Ishikawa (cell line): ENCODE data around the gene CDC42BPA.

Experiments
- CEBPB ChIP-seq: IDR thresholded peaks from 2 replicates; pipeline ENCODE4 v1.6.1; 2012
- CREB1 ChIP-seq: IDR thresholded peaks from 2 replicates; pipeline ENCODE4 v1.6.1; 2012; ENCODE audit warnings: low read depth
- EGR1 ChIP-seq: IDR thresholded peaks from 2 replicates; pipeline ENCODE4 v1.6.1; 2012
- EP300 ChIP-seq: IDR thresholded peaks from 2 replicates; pipeline ENCODE4 v1.6.1; 2012; ENCODE audit warnings: borderline replicate concordance
- FOXM1 ChIP-seq: IDR thresholded peaks from 2 replicates; pipeline ENCODE4 v1.6.1; 2012; ENCODE audit warnings: low read depth, borderline replicate concordance
- MAX ChIP-seq: IDR thresholded peaks from 2 replicates; pipeline ENCODE4 v1.6.1; 2012
- NFIC ChIP-seq: IDR thresholded peaks from 2 replicates; pipeline ENCODE4 v1.6.1; 2012
- RAD21 ChIP-seq: IDR thresholded peaks from 2 replicates; pipeline ENCODE4 v1.6.1; 2012; ENCODE audit warnings: low read depth
- REST ChIP-seq: IDR thresholded peaks from 2 replicates; pipeline ENCODE4 v1.6.1; 2012; ENCODE audit warnings: low read depth, mild to moderate bottlenecking
- TAF1 ChIP-seq: IDR thresholded peaks from 2 replicates; pipeline ENCODE4 v1.6.1; 2012; ENCODE audit warnings: low read depth, mild to moderate bottlenecking
- TCF12 ChIP-seq: IDR thresholded peaks from 2 replicates; pipeline ENCODE4 v1.6.1; 2012; ENCODE audit warnings: low read depth
- TEAD4 ChIP-seq: IDR thresholded peaks from 2 replicates; pipeline ENCODE4 v1.6.1; 2012
- USF1 ChIP-seq: IDR thresholded peaks from 2 replicates; pipeline ENCODE4 v1.6.1; 2012
- YY1 ChIP-seq: IDR thresholded peaks from 2 replicates; pipeline ENCODE4 v1.6.1; 2012; ENCODE audit warnings: low read depth
- ZBTB7A ChIP-seq: IDR thresholded peaks from 2 replicates; pipeline ENCODE4 v1.6.1; 2012; ENCODE audit warnings: low read depth

CDC42BPA gene

GRCh38 chr1:227073786-227074185 lies 244.5 kb downstream of the CDC42BPA start:
- TF ChIP-seq CREB1 (no peak), YY1 (no peak), TCF12 (no peak)

GRCh38 chr1:227072991-227073390 lies 245.3 kb downstream of the CDC42BPA start:
- no peak for TF ChIP-seq CEBPB
- TF ChIP-seq CREB1, result no peak
- no peak for TF ChIP-seq RAD21
- TF ChIP-seq TEAD4, result no peak
- no peak for TF ChIP-seq NFIC

- no peak for TF ChIP-seq REST
- TF ChIP-seq USF1, result no peak
- no peak for TF ChIP-seq EGR1
- no peak for TF ChIP-seq EP300
- TF ChIP-seq CEBPB, result no peak
- TF ChIP-seq MAX, result no peak
- TF ChIP-seq TCF12, result no peak
- no peak for TF ChIP-seq YY1
- no peak for TF ChIP-seq TAF1
- TF ChIP-seq TEAD4, result no peak
- TF ChIP-seq RAD21, result no peak
- no peak for TF ChIP-seq FOXM1
- TF ChIP-seq ZBTB7A, result no peak
- no peak for TF ChIP-seq NFIC
- TF ChIP-seq CREB1, result no peak
These were observed 246.3 kb downstream of the CDC42BPA start for GRCh38 chr1:227071895-227072587.

GRCh38 chr1:227070638-227071285 lies 247.5 kb downstream of the CDC42BPA start:
- no peak for TF ChIP-seq USF1
- no peak for TF ChIP-seq TCF12
- no peak for TF ChIP-seq REST
- no peak for TF ChIP-seq EP300
- no peak for TF ChIP-seq RAD21
- TF ChIP-seq MAX, result no peak
- TF ChIP-seq YY1, result no peak
- no peak for TF ChIP-seq EGR1
- TF ChIP-seq CEBPB, result no peak
- TF ChIP-seq TAF1, result no peak
- no peak for TF ChIP-seq NFIC
- TF ChIP-seq TEAD4, result no peak
- TF ChIP-seq FOXM1, result no peak
- no peak for TF ChIP-seq ZBTB7A

- TF ChIP-seq EGR1 (no peak), YY1 (no peak), USF1 (no peak), TAF1 (no peak), EP300 (no peak), CEBPB (no peak), TEAD4 (no peak), RAD21 (no peak), MAX (no peak), NFIC (no peak)
These were observed 248.8 kb downstream of the CDC42BPA start for GRCh38 chr1:227069490-227069889.
